SK-N-SH (cell line): Measurements from ENCODE around the gene HSFX2.
"Not testable (repeated sequence)": the region's sequence is repeated elsewhere in the genome, so short reads cannot be mapped to it uniquely, and the experiment has no call there.

ENCODE experiments used
- POLR2AphosphoS5 ChIP-seq: IDR thresholded peaks from 2 replicates; pipeline ENCODE4 v1.6.1; 2012; ENCODE audit warnings: low read depth, low read length
- TF ChIP-seq, protein P1 (sequence below): fragments of 200-600 bp; sonication (generic); IDR thresholded peaks from 2 replicates; pipeline ENCODE4 v1.6.1; 2017; ENCODE audit warnings: antibody characterized with exemption, mild to moderate bottlenecking, moderate library complexity
- TF ChIP-seq, protein P2 (sequence below): fragments of 150-350 bp; IDR thresholded peaks from 2 replicates; pipeline ENCODE4 v1.6.1; 2017; ENCODE audit warnings: antibody characterized with exemption, low read length, low read depth, borderline replicate concordance
- TF ChIP-seq, protein P3 (sequence below): IDR thresholded peaks from 2 replicates; pipeline ENCODE4 v1.4.0; 2012; ENCODE audit warnings: low read depth

DNA sequence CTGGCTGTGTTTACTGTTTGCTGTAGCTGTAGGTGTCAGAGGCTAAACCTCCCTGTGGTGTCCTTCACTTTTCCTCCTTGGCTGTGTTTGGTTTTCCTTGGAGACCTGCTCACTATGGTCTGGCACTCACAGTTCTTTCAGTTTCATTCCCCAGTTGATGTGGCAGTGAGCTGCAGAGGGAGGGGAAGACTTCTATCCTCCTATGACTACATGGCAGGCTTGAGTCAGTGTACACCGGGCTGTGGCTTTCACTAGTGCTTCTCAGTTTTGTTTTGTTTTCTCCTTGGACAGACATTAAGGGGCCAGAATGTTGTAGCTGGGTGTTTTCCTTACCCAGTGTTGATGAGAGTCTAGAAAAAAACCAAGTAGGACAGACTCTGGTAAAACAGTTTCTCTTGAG is 21.7 kb downstream of the HSFX2 start:
- TF ChIP-seq, protein P1, sequence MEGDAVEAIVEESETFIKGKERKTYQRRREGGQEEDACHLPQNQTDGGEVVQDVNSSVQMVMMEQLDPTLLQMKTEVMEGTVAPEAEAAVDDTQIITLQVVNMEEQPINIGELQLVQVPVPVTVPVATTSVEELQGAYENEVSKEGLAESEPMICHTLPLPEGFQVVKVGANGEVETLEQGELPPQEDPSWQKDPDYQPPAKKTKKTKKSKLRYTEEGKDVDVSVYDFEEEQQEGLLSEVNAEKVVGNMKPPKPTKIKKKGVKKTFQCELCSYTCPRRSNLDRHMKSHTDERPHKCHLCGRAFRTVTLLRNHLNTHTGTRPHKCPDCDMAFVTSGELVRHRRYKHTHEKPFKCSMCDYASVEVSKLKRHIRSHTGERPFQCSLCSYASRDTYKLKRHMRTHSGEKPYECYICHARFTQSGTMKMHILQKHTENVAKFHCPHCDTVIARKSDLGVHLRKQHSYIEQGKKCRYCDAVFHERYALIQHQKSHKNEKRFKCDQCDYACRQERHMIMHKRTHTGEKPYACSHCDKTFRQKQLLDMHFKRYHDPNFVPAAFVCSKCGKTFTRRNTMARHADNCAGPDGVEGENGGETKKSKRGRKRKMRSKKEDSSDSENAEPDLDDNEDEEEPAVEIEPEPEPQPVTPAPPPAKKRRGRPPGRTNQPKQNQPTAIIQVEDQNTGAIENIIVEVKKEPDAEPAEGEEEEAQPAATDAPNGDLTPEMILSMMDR, result not testable (repeated sequence)
- TF ChIP-seq, protein P2, sequence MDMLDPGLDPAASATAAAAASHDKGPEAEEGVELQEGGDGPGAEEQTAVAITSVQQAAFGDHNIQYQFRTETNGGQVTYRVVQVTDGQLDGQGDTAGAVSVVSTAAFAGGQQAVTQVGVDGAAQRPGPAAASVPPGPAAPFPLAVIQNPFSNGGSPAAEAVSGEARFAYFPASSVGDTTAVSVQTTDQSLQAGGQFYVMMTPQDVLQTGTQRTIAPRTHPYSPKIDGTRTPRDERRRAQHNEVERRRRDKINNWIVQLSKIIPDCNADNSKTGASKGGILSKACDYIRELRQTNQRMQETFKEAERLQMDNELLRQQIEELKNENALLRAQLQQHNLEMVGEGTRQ, result not testable (repeated sequence)
- TF ChIP-seq, protein P3, sequence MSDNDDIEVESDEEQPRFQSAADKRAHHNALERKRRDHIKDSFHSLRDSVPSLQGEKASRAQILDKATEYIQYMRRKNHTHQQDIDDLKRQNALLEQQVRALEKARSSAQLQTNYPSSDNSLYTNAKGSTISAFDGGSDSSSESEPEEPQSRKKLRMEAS, result not testable (repeated sequence)
- TF ChIP-seq POLR2AphosphoS5, result not testable (repeated sequence)
